ENCODE measurements around the gene TMEM191C. TPM values are rescaled to one million over a fixed set of nuclear protein-coding genes. Genes with fewer than 3 reads are reported as not detected.
"Not testable (repeated sequence)": the region's sequence is repeated elsewhere in the genome, so short reads cannot be mapped to it uniquely, and the experiment has no call there.

Gene TMEM191C
- total RNA-seq, 1 donor from 2014 or later: 2.4 TPM

DNA sequence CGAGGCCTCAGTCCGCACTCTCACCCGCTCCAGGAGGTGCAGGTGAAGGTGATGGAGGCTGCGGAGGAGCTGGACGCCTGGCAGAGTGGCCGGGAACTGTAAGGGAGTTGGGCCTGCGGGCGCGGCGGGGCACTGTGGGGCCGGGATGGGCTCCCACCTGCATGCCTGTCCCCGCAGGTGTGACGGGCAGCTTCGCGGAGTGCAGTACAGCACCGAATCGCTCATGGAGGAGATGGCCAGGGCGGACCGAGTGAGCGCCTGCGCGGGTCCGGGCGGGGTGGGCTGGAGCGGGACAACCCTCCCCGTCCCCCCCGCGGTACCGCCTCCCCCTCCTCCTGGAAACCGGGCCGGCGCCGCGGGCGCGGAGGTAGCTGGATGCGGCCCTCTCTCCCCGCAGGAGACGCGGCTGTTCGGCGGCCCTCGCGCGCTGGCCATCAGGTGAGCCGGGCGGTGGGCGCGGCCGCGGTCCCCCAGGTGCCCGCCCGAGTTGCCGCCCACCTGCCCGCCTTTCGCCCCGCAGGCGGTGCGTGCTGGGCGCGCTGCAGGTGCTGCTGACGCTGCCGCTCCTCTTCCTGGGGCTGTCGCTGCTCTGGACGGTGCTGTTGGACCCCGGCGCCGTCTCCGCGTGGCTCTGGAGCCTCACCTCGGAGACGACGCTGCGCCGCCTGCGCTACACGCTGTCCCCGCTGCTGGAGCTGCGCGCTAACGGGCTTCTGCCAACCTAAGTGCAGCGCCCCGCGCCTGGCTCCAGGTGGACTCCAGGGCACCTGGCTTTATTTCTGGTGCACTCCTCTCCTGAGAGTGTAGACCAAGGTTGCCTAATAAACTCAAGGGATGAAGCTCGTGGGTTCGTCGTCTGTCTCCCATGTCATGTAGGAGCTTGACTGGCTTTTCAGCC, 2.2 kb downstream of the TMEM191C start:
- FAIRE-seq; DNase-seq (ENCODE audit: low spot score in 2 of 2): not testable (repeated sequence)

- DNase-seq (ENCODE audit: low spot score in 2 of 2); FAIRE-seq: not testable (repeated sequence)
Measured at GRCh38 chr22:21472984-21473383, 5.8 kb downstream of the TMEM191C start.

- not testable (repeated sequence) for FAIRE-seq; DNase-seq (ENCODE audit: low spot score in 2 of 2)
Measured at GRCh38 chr22:21473664-21474063, 6.5 kb downstream of the TMEM191C start.

DNA sequence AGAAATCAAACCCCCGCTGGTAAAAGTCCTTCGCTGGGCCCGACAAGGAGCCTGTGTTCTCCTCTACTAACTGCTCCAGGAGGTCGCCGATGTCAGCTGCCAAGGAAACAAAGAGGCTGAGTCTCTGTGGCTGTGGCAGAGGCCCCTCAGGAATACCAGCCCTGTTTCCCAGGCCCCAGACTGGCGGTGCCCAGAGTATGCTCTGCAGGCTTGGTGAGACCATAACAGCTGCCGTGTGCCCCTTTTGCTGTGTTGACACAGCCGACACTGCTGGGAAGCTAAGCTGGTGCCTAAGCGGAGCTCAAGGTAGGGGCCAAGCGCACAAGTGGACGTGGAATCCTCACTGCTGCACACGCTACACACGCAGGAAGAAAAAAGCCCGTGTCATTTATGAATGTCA, 16.9 kb downstream of the TMEM191C start:
- FAIRE-seq; DNase-seq (ENCODE audit: low spot score in 2 of 2): not testable (repeated sequence)

DNA sequence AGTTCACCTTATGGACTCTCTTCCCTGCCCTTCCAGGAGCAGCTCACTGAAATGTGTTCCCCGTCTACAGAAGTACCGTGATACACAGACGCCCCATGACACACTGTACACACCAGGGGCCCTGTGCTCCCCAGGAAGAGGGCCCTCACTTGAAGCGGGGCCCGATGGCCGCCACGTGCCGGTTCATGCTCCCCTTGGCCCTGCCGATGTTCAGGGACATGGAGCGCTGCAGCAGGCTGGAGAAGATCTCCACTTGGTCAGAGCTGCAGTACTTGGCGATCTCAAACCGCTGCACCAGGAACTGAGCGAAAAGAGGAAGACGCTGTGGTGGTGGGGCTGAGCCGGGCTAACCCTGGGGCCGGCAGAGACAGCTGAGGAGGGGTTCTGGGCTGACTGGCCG, 20.5 kb downstream of the TMEM191C start:
- not testable (repeated sequence) for DNase-seq (ENCODE audit: low spot score in 2 of 2); FAIRE-seq

- not testable (repeated sequence) for DNase-seq (ENCODE audit: low spot score in 2 of 2); FAIRE-seq
Measured at GRCh38 chr22:21489149-21489680, 22.0 kb downstream of the TMEM191C start.

- DNase-seq (ENCODE audit: low spot score in 2 of 2); FAIRE-seq: not testable (repeated sequence)
Measured at GRCh38 chr22:21490556-21490955, 23.4 kb downstream of the TMEM191C start.

- DNase-seq (ENCODE audit: low spot score in 2 of 2); FAIRE-seq: not testable (repeated sequence)
Measured at GRCh38 chr22:21492271-21492670, 25.1 kb downstream of the TMEM191C start.

DNA sequence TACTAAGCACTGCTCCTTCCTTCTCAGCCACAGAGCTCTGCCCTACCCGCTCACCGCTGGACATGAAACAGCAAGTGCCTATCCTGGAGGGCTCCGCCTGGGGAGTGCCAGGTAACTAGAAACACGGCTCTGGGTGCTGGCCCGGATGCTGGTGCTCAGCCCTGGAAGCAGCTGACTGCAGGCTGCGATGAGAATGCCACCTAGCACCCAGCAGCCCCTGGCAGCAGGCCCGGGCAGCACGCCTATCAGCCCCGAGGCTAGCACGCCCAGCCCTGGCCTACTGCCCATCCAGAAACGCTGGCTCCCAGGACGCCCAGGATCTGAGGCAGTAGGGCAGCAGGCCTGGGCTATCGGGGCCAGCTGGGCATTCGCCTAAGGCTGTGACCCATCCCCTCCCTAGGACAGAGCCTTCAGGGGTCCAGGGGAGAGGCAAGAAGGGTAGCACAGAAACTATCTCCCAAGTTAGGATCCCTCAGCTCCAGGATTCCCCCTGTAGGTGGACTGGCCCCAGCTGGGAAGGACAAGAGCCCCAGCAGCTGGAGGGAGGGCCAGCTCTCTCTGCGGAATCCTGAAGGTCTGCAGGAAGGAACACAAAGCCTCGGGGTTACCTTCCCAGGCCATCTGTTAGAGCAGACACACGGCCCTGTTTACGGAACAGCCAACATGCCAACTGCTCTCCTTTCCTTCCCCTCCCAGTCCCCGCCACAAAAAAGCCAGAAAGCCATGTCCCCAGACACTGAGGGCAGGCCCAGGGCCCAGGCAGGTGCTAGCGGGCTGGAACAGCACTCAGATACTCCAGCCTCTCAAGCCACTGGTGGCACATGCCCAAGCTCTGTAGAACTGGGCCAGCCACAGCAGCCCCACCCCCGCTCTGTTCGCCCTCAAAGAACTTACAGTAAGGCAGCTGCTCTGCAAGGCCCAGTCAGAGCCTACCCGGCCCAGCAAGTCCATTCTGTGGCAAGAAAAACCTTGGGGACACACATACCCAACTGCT, 26.9 kb downstream of the TMEM191C start:
- FAIRE-seq; DNase-seq (ENCODE audit: low spot score in 2 of 2): not testable (repeated sequence)

GRCh38 chr22:21497984-21498383, 30.8 kb downstream of the TMEM191C start:
- not testable (repeated sequence) for DNase-seq (ENCODE audit: low spot score in 2 of 2); FAIRE-seq

GRCh38 chr22:21498489-21498888, 31.3 kb downstream of the TMEM191C start:
- not testable (repeated sequence) for FAIRE-seq; DNase-seq (ENCODE audit: low spot score in 2 of 2)

GRCh38 chr22:21499623-21500506, 32.7 kb downstream of the TMEM191C start:
- not testable (repeated sequence) for FAIRE-seq; DNase-seq (ENCODE audit: low spot score in 2 of 2)

DNA sequence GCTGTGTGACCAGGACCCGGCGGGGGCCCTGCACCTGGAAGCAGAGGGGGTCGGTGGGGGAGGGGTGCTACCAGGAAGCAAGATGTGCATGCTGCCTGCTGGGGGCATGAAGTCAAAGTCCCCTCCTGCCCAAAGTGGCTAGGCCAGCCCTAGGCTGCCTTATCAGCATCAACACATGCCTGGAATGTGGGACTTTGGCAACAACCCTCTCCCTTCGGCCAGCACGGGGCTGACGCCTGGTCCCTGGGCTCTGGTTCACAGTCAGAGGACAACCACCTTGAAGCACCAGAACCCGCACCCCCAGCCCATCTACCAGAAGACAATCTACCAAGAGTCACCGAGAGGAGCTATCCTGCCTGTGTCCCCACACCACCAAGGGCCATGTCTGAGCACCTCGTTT, 43.2 kb downstream of the TMEM191C start:
- not testable (repeated sequence) for FAIRE-seq; DNase-seq (ENCODE audit: low spot score in 2 of 2)

DNA sequence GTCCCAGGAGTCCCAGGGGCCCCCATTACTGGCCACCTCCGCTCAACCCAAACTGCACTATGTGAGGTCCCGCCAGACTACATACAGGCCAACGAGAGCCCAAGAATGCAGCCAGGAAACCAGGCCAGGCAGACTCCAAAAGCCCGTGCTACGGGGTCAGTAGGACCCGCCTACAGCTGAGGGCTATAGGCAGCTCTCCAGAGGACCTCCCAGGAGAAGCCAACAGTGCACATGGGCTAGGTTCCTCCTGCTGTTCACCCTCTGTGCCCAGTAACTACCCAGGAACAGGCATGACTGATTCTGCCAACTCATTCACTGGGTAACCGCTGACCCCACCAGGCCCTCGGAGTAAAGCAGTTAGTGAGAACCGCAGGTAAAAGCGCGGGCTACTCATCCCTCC, 44.8 kb downstream of the TMEM191C start:
- FAIRE-seq; DNase-seq (ENCODE audit: low spot score in 2 of 2): not testable (repeated sequence)

- not testable (repeated sequence) for FAIRE-seq; DNase-seq (ENCODE audit: low spot score in 2 of 2)
Measured at GRCh38 chr22:21514117-21514516, 46.9 kb downstream of the TMEM191C start.

GRCh38 chr22:21515234-21515633, 48.0 kb downstream of the TMEM191C start:
- FAIRE-seq: not testable (repeated sequence)

GRCh38 chr22:21516522-21516921, 49.3 kb downstream of the TMEM191C start:
- DNase-seq (ENCODE audit: low spot score in 2 of 2); FAIRE-seq: not testable (repeated sequence)

More at GRCh38 chr22:21515234-21515633, 48.0 kb downstream of the TMEM191C start:
- not testable (repeated sequence) for DNase-seq (ENCODE audit: low spot score in 2 of 2)

- not testable (repeated sequence) for FAIRE-seq; DNase-seq (ENCODE audit: low spot score in 2 of 2)
Measured at GRCh38 chr22:21516970-21517764, 50.0 kb downstream of the TMEM191C start.
